A673 (cell line): ENCODE measurements around the gene EDDM13. TPM values are rescaled to one million over a fixed set of nuclear protein-coding genes. Genes with fewer than 3 reads are reported as not detected.

Experiments used
- BruUV-seq: library from RNA; stranded (reverse); fragments of 400-500 nt; replicated peaks from 2 replicates; lab custom pipeline; 2021; lab: Mats Ljungman, UMichigan
- CTCF ChIA-PET: fragments of 300-600 bp; sonication (Branson Sonifier 250); formaldehyde crosslinking; loops from one replicate; lab custom pipeline; 2022; ENCODE audit warnings: antibody characterized with exemption; lab: Charles Lee
- POLR2A ChIA-PET: fragments of 300-600 bp; sonication (Branson Sonifier 250); formaldehyde crosslinking; loops from one replicate; lab custom pipeline; 2022; ENCODE audit warnings: antibody characterized with exemption; ENCODE audit not compliant: low non-redundant PET; lab: Charles Lee
- DNase-seq: peaks from one replicate; pipeline ENCODE4 v3.0.0-alpha.2; 2015; ENCODE audit warnings: low spot score
- H3K27ac ChIP-seq: fragments of 200-600 bp; sonication (generic); 2 replicates; pipeline ENCODE4 v1.5.1; 2016; ENCODE audit warnings: mixed run types, low read depth, mild to moderate bottlenecking, mixed read lengths, antibody characterized with exemption, low read length; ENCODE audit not compliant: poor library complexity, severe bottlenecking
- H3K27me3 ChIP-seq: fragments of 200-600 bp; sonication (generic); replicated peaks from 2 replicates; pipeline ENCODE4 v1.6.1; 2017; ENCODE audit warnings: mixed run types, low read depth, mild to moderate bottlenecking, mixed read lengths, antibody characterized with exemption, low read length; ENCODE audit not compliant: insufficient read depth, poor library complexity
- H3K36me3 ChIP-seq: fragments of 200-600 bp; sonication (generic); 2 replicates; pipeline ENCODE4 v1.6.1; 2016; ENCODE audit warnings: mixed run types, mild to moderate bottlenecking, mixed read lengths, antibody characterized with exemption, low read length; ENCODE audit not compliant: insufficient read depth, poor library complexity, severe bottlenecking
- H3K4me1 ChIP-seq: fragments of 200-600 bp; sonication (generic); 2 replicates; pipeline ENCODE4 v1.6.1; 2017; ENCODE audit warnings: mixed run types, mild to moderate bottlenecking, mixed read lengths, antibody characterized with exemption, low read length; ENCODE audit not compliant: insufficient read depth, poor library complexity, severe bottlenecking
- H3K4me3 ChIP-seq: fragments of 200-600 bp; sonication (generic); 2 replicates; pipeline ENCODE4 v1.5.1; 2016; ENCODE audit warnings: low read depth, mixed run types, mild to moderate bottlenecking, mixed read lengths, low read length; ENCODE audit not compliant: poor library complexity, severe bottlenecking
- H3K9me3 ChIP-seq: fragments of 200-600 bp; sonication (generic); 2 replicates; pipeline ENCODE4 v1.6.1; 2016; ENCODE audit warnings: mixed run types, low read depth, mild to moderate bottlenecking, mixed read lengths, antibody characterized with exemption, low read length; ENCODE audit not compliant: poor library complexity, severe bottlenecking
- EZH2 ChIP-seq: fragments of 200-600 bp; sonication (generic); IDR thresholded peaks from 2 replicates; pipeline ENCODE4 v1.6.1; 2017; ENCODE audit warnings: borderline replicate concordance, low read depth, mild to moderate bottlenecking, mixed read lengths, antibody characterized with exemption, low read length; ENCODE audit not compliant: poor library complexity, severe bottlenecking
- intact Hi-C: fragments of 100-400 bp; cut with micrococcal nuclease; formaldehyde crosslinking; loops from one replicate; pipeline ENCODE4 v1.10.0; 2022; ENCODE audit not compliant: unreplicated experiment
- total RNA-seq: library from RNA; stranded (reverse); gene quantifications from 2 replicates; pipeline ENCODE4 v1.2.3, GENCODE V29; 2021
- TF ChIP-seq, protein P1 (sequence below): fragments of 300-800, 200-600 bp; sonication (generic); conservative IDR thresholded peaks from 2 replicates; pipeline ENCODE4 v1.5.1; 2017; ENCODE audit warnings: low read depth, mild to moderate bottlenecking, antibody characterized with exemption, low read length, moderate library complexity, mixed read lengths

EDDM13 gene
- total RNA-seq, 1 experiment from 2014 or later = not detected

DNA sequence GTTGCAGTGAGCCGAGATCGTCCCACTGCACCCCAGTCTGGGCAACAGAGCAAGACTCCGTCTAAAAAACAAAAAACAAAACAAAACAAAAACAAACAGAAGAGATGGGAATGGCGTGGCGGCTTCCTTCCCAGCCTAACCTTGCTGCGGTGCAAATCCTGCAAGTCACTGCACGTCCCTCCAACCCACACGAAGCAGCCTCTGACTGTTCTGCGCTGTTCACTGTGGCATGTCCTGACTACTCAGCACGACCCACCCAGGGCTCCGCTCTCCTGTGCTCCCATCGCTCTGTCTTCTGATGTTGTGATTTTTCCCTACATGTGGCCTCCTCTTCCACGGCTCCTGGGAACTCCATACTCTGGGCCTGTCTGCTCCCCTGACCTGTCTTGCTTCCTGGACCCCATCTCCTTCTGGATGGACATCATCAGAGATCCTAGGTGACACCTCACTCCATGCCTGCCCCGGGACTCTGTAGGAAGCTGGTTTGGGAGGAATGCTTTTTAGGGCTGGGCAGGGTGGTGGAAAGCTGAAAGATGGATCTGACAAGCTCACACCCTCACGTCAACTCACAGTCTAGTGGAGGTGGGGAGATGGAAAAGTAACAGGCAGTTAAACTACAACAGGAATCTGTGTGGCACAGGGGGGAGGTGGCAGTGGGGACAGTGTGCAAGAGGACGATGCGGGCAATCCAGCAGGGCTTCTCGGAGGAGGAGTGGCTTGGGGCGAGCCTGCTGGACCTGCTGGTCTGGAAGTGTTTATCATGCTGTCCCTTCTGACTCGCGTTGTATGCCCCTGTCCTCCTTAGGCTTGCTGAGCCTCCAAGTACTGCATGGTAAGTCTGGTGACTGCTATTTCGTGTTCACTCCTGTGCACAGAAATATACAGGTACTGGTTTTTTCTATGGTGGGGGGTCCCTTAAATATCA, 23.2 kb downstream of the EDDM13 start:
- H3K9me3 ChIP-seq = no peaks in the 10 kb centered on the region
- H3K4me3 ChIP-seq = no peak overlapping the region
- no peak for DNase-seq
- intact Hi-C loops = no loop called here
- no peak overlapping the region for H3K27ac ChIP-seq
- no peaks in the 10 kb centered on the region for H3K36me3 ChIP-seq
- POLR2A ChIA-PET = no interaction called here
- no peaks in the 10 kb centered on the region for H3K4me1 ChIP-seq
- H3K27me3 ChIP-seq = no peaks in the 10 kb centered on the region
- BruUV-seq = no TSS peak
- TF ChIP-seq, protein P1, sequence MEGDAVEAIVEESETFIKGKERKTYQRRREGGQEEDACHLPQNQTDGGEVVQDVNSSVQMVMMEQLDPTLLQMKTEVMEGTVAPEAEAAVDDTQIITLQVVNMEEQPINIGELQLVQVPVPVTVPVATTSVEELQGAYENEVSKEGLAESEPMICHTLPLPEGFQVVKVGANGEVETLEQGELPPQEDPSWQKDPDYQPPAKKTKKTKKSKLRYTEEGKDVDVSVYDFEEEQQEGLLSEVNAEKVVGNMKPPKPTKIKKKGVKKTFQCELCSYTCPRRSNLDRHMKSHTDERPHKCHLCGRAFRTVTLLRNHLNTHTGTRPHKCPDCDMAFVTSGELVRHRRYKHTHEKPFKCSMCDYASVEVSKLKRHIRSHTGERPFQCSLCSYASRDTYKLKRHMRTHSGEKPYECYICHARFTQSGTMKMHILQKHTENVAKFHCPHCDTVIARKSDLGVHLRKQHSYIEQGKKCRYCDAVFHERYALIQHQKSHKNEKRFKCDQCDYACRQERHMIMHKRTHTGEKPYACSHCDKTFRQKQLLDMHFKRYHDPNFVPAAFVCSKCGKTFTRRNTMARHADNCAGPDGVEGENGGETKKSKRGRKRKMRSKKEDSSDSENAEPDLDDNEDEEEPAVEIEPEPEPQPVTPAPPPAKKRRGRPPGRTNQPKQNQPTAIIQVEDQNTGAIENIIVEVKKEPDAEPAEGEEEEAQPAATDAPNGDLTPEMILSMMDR = no peak
- TF ChIP-seq EZH2 = no peak
- CTCF ChIA-PET = no interaction called here

DNA sequence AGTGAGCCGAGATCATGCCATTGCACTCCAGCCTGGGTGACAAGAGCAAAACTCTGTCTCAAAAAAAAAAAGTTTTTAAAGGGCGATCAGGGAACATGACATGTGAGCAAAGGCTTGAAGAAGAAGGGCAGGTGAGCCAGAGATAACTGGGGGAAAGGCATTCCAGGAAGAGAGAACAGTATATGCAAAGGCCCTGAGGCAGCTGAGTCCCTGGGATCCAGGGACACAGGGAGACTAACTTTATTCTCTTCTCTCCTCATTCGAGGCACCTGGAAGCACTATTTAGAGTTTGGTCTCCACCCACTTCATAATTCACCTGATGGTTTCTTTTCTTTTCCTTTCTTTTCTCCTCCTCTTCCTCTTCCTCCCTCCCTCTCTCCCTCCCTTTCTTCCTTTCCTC, 24.5 kb downstream of the EDDM13 start:
- Histone ChIP-seq H3K4me3 (no peak overlapping the region), H3K9me3 (no peaks in the 10 kb centered on the region), H3K27ac (no peak overlapping the region), H3K4me1 (no peaks in the 10 kb centered on the region), H3K27me3 (no peaks in the 10 kb centered on the region), H3K36me3 (no peaks in the 10 kb centered on the region)
- no peak for DNase-seq
- no TSS peak for BruUV-seq
- intact Hi-C loops = no loop called here
- CTCF ChIA-PET = no interaction called here
- TF ChIP-seq, protein P1 = no peak
- TF ChIP-seq EZH2 = no peak
- POLR2A ChIA-PET = no interaction called here

DNA sequence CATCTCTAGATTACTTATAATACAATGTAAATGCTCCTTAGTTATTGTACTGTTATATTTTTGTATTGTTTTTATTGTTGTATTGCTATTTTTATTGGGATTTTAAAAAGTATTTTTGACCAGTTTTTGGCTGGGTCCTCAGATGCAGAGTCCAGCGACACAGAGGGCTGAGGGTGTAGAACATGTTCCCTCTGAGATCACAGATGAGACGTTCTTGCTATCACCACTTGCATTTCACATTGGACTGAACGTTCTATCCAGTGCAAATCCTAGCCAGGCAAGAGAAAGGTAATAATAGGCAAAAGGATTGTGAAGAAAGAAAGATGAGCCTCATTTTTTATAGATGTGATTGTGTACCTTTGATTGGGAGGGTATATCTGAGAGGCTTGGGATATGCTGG, 27.1 kb downstream of the EDDM13 start:
- Histone ChIP-seq H3K4me3 (no peak overlapping the region), H3K27me3 (no peaks in the 10 kb centered on the region), H3K4me1 (no peaks in the 10 kb centered on the region), H3K27ac (no peak overlapping the region), H3K9me3 (no peaks in the 10 kb centered on the region), H3K36me3 (no peaks in the 10 kb centered on the region)
- BruUV-seq = no TSS peak
- DNase-seq = no peak
- ChIA-PET CTCF (interaction anchor here (0.7 kb wide), 1 partner anchor 10 kb away, joined by 3 read pairs; no protein-coding TSS in a partner anchor), POLR2A (no interaction called here)
- TF ChIP-seq, protein P1 = no peak
- no peak for TF ChIP-seq EZH2
- intact Hi-C loops = no loop called here
